Esophagus squamous epithelium (tissue), 5 donors: Measurements from ENCODE around the gene FAM174C. TPM values are rescaled to one million over a fixed set of nuclear protein-coding genes. Genes with fewer than 3 reads are reported as not detected.

Experiments used
- DNase-seq: peaks from one replicate; lab custom pipeline; 2025; lab: John Stamatoyannopoulos, UW
- H3K27ac ChIP-seq, 4 donors: fragments of 200-600 bp; sonication (generic); one replicate each; pipeline ENCODE4 v1.5.1; 2016 to 2019; ENCODE audit warnings: mild to moderate bottlenecking in 1 of 4
- H3K27me3 ChIP-seq, 4 donors: fragments of 200-600 bp; sonication (generic); 1 replicate in 3 of 4; 2 replicates in 1 of 4; pipeline versions ENCODE4 v1.5.1 to v1.6.0; 2017 to 2021; ENCODE audit warnings: antibody characterized with exemption in 1 of 4
- H3K36me3 ChIP-seq, 3 donors: fragments of 200-600 bp; sonication (generic); one replicate each; pipeline ENCODE4 v1.5.1; 2016 to 2019
- H3K4me1 ChIP-seq, 3 donors: fragments of 200-600 bp; sonication (generic); one replicate each; pipeline ENCODE4 v1.5.1; 2017 to 2019
- H3K4me3 ChIP-seq, 4 donors: fragments of 200-600 bp; sonication (generic); 1 replicate in 3 of 4; 2 replicates in 1 of 4; pipeline ENCODE4 v1.5.1; 2016 to 2019; ENCODE audit warnings: mild to moderate bottlenecking in 2 of 4, moderate library complexity in 1 of 4
- H3K9me3 ChIP-seq, 3 donors: fragments of 200-600 bp; sonication (generic); one replicate each; pipeline ENCODE4 v1.5.1; 2016 to 2019
- POLR2A ChIP-seq, 4 donors: fragments of 450-650 bp; IDR thresholded peaks; one replicate each; pipeline ENCODE4 v1.6.1; 2017; ENCODE audit warnings: antibody characterized with exemption in 4 of 4, mild to moderate bottlenecking in 4 of 4, moderate library complexity in 3 of 4
- WGBS, 2 donors: methylation state at CpG; one replicate each; pipeline ENCODE4 v1.1.5; 2018; 5-methylcytosine and 5-hydroxymethylcytosine counted together
- intact Hi-C: fragments of 100-400 bp; cut with DNase I; formaldehyde crosslinking; loops from one replicate; pipeline ENCODE4 v1.15.0; 2022
- total RNA-seq, 4 donors: library from RNA; depleted of rRNA; stranded (reverse); fragments of >200 nt; gene quantifications; one replicate each; pipeline ENCODE4 v1.1.0, GENCODE V29; 2016
- TF ChIP-seq, protein P1 (sequence below), 6 experiments: fragments of 450-650 bp in 4 of 6; fragments of 200-600 bp in 2 of 6; sonication (generic) in 2 of 6; IDR thresholded peaks; one replicate each; pipeline ENCODE4 v1.5.1; 2016 to 2019; ENCODE audit warnings: antibody characterized with exemption in 6 of 6, mild to moderate bottlenecking in 4 of 6, moderate library complexity in 4 of 6
- donor health status: DM: yes; HTN: yes; CAD: no.

FAM174C gene
- total RNA-seq, 4 donors from 2014 or later: 31.5 to 69.8 (median 50.5) TPM

DNA sequence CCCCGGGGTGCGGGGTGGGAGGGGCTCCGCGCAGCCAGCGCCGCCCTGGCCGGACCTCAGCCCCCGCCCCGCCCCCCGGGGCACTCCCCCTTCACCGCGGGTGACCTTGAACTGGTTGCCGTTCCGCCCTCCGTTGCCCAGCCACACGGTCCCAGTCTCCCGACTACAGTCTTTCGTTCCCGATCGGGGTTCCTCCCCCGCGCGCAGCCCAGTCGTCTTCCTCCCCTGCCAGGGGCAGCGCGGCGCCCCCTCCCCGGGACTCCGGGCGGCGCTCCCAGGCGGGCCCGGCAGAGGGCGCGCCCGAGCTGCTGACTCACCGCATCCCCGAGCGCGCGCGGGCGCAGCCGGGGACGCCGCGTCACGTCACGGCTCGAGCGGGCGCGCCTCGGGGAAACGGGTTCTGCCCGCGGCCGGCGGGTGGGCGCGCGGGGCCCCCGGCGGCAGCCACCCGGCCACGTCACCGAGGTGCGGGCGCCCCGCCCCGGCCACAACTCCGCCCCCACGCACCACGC, 26.5 kb upstream of the FAM174C start:
- H3K4me3 ChIP-seq: peak overlapping the region; percentile 73 to 98 (median 90)
- no peaks in the 10 kb centered on the region for H3K9me3 ChIP-seq
- intact Hi-C loops: no loop called here
- WGBS, 2 donors: 0 to 2% methylated on average over 8 to 11 of the region's 74 CpGs
- peaks cover 2 to 33% (median 8%) of the 10 kb centered on the region in 3 donors for H3K36me3 ChIP-seq
- no peaks in the 10 kb centered on the region for H3K27me3 ChIP-seq
- DNase-seq: no peak
- peaks cover 47 to 79% (median 59%) of the 10 kb centered on the region in 3 donors for H3K4me1 ChIP-seq
- peak overlapping the region; percentile 96 to 100 (median 100) for H3K27ac ChIP-seq
- TF ChIP-seq, protein P1, sequence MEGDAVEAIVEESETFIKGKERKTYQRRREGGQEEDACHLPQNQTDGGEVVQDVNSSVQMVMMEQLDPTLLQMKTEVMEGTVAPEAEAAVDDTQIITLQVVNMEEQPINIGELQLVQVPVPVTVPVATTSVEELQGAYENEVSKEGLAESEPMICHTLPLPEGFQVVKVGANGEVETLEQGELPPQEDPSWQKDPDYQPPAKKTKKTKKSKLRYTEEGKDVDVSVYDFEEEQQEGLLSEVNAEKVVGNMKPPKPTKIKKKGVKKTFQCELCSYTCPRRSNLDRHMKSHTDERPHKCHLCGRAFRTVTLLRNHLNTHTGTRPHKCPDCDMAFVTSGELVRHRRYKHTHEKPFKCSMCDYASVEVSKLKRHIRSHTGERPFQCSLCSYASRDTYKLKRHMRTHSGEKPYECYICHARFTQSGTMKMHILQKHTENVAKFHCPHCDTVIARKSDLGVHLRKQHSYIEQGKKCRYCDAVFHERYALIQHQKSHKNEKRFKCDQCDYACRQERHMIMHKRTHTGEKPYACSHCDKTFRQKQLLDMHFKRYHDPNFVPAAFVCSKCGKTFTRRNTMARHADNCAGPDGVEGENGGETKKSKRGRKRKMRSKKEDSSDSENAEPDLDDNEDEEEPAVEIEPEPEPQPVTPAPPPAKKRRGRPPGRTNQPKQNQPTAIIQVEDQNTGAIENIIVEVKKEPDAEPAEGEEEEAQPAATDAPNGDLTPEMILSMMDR (IDR thresholded peaks at IDR 0.05): peak; percentile 62 to 98 (median 93)
- TF ChIP-seq POLR2A (IDR thresholded peaks at IDR 0.05): no peak

- Histone ChIP-seq H3K4me1 (peaks cover 47 to 79% (median 59%) of the 10 kb centered on the region in 3 donors), H3K4me3 (peak overlapping the region; percentile 73 to 98 (median 90)), H3K27me3 (no peaks in the 10 kb centered on the region), H3K27ac (peak overlapping the region; percentile 98 to 100 (median 100)), H3K9me3 (no peaks in the 10 kb centered on the region), H3K36me3 (peaks cover 8 to 35% (median 13%) of the 10 kb centered on the region in 3 donors)
- WGBS, 2 donors: 0% methylated on average over 11 to 17 of the region's 102 CpGs
- TF ChIP-seq, protein P1 (IDR thresholded peaks at IDR 0.05): peak in 1 of 6 experiments; percentile 31
- TF ChIP-seq POLR2A (IDR thresholded peaks at IDR 0.05): peak in 3 of 4 donors; percentile 95 to 96 (median 96)
- intact Hi-C loops: no loop called here
- DNase-seq: peak; percentile 78
Observed at GRCh38 chr19:1249298-1249989, 25.9 kb upstream of the FAM174C start.

DNA sequence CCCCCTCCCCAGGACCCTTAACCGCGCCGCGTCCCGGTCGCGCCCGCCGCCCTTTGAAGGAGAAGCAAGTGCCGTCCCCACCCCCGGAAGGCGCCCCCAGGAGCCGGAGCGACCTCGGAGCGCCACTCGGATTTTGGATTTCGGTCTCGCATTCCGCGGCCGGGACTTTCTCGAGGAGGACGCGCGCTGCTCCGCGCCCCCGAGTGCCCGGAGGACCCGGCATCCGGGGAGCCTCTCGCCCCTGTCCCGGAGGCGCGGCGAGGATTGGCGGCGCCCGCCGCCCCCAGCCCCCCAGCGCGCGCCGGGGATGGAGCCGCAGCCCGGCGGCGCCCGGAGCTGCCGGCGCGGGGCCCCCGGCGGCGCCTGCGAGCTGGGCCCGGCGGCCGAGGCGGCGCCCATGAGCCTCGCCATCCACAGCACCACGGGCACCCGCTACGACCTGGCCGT, 25.3 kb upstream of the FAM174C start:
- H3K27me3 ChIP-seq: no peaks in the 10 kb centered on the region
- no peak for DNase-seq
- H3K27ac ChIP-seq: peak overlapping the region; percentile 98 to 100 (median 100)
- H3K9me3 ChIP-seq: no peaks in the 10 kb centered on the region
- peaks cover 47 to 79% (median 59%) of the 10 kb centered on the region in 3 donors for H3K4me1 ChIP-seq
- TF ChIP-seq, protein P1 (IDR thresholded peaks at IDR 0.05): no peak
- no peak for TF ChIP-seq POLR2A (IDR thresholded peaks at IDR 0.05)
- peaks cover 14 to 41% (median 18%) of the 10 kb centered on the region in 3 donors for H3K36me3 ChIP-seq
- WGBS, 2 donors: no CpG with 5 or more reads among the region's 67 CpGs
- H3K4me3 ChIP-seq: peak overlapping the region; percentile 73 to 98 (median 90)
- intact Hi-C loops: no loop called here

- Histone ChIP-seq H3K9me3 (no peaks in the 10 kb centered on the region), H3K36me3 (peaks cover 21 to 47% (median 24%) of the 10 kb centered on the region in 3 donors), H3K4me1 (peaks cover 47 to 79% (median 59%) of the 10 kb centered on the region in 3 donors), H3K4me3 (peak overlapping the region; percentile 73 to 98 (median 90)), H3K27ac (peak overlapping the region; percentile 98 to 100 (median 100)), H3K27me3 (no peaks in the 10 kb centered on the region)
- TF ChIP-seq, protein P1 (IDR thresholded peaks at IDR 0.05): no peak
- no peak for TF ChIP-seq POLR2A (IDR thresholded peaks at IDR 0.05)
- no CpG with 5 or more reads among the region's 90 CpGs for WGBS, 2 donors
- intact Hi-C loops: no loop called here
- no peak for DNase-seq
Observed at GRCh38 chr19:1250437-1251260, 24.7 kb upstream of the FAM174C start.
